BJ (cell line): ENCODE results near the gene EPB41L5. TPM values are rescaled to one million over a fixed set of nuclear protein-coding genes. Genes with fewer than 3 reads are reported as not detected.
"Not testable (repeated sequence)": the region's sequence is repeated elsewhere in the genome, so short reads cannot be mapped to it uniquely, and the experiment has no call there.

Experiments
- CTCF ChIA-PET: fragments of 350-600 bp; formaldehyde crosslinking; extraction: SDS; loops from one replicate; lab custom pipeline; 2021; ENCODE audit warnings: antibody characterized with exemption, inconsistent platforms; lab: Yijun Ruan, JAX
- POLR2A ChIA-PET: fragments of 300-600 bp; sonication (Branson Sonifier 250); formaldehyde crosslinking; extraction: SDS; loops from one replicate; lab custom pipeline; 2021; ENCODE audit warnings: antibody characterized with exemption; lab: Charles Lee
- DNase-seq: peaks from one replicate; pipeline ENCODE4 v3.0.0-alpha.2; 2011; ENCODE audit warnings: low read depth
- H3K27me3 ChIP-seq: 2 replicates; pipeline ENCODE4 v1.6.0; 2011; ENCODE audit warnings: low read length; ENCODE audit not compliant: control insufficient read depth, insufficient read depth
- H3K36me3 ChIP-seq: 2 replicates; pipeline ENCODE4 v1.5.1; 2011; ENCODE audit warnings: low read length; ENCODE audit not compliant: control insufficient read depth, insufficient read depth
- H3K4me3 ChIP-seq: 2 replicates; pipeline ENCODE4 v1.5.1; 2011; ENCODE audit warnings: low read depth, mild to moderate bottlenecking, control low read depth, low read length
- CTCF ChIP-seq: IDR thresholded peaks from 2 replicates; pipeline ENCODE4 v1.5.1; 2011; ENCODE audit warnings: low read depth, mild to moderate bottlenecking, control low read depth, inconsistent platforms, low read length, moderate library complexity; ENCODE audit not compliant: insufficient read depth
- polyA minus RNA-seq: library from RNA; depleted of rRNA, polyadenylated mRNA; stranded (reverse); fragments of >200 nt; gene quantifications from 2 replicates; pipeline ENCODE4 v1.2.3, GENCODE V29; 2011; rRNA and poly(A)+ RNA removed
- polyA plus RNA-seq: library from polyadenylated mRNA; depleted of rRNA; stranded (reverse); fragments of >200 nt; gene quantifications from 2 replicates; pipeline ENCODE4 v1.2.3, GENCODE V29; 2011; rRNA removed

The EPB41L5 gene
- polyA plus RNA-seq: 4.4 and 7.5 TPM in 2 replicates
- polyA minus RNA-seq: 4.0 and 4.3 TPM in 2 replicates

- ChIA-PET POLR2A (interaction anchor here (0.6 kb wide), 1 partner anchor 19 kb away, joined by 3 read pairs; no protein-coding TSS in a partner anchor), CTCF (interaction anchor here (0.5 kb wide), 1 partner anchor 45 kb away, joined by 4 read pairs; no protein-coding TSS in a partner anchor)
- Histone ChIP-seq H3K27me3 (no peaks in the 10 kb centered on the region), H3K4me3 (peak within 1 kb of the TSS; percentile 72), H3K36me3 (no peaks in the 10 kb centered on the region)
- peak; percentile 55 for DNase-seq
- TF ChIP-seq CTCF: no peak; the same call in 1 of the 2 replicates
Observed at GRCh38 chr2:120012771-120013596, at the start of gene EPB41L5. TSS of gene EPB41L5 (plus strand) at chr2:120013077. CDS start at chr2:120019085, 6,008 bp downstream.

- TF ChIP-seq CTCF: no peak
- Histone ChIP-seq H3K27me3 (no peaks in the 10 kb centered on the region), H3K36me3 (no peaks in the 10 kb centered on the region), H3K4me3 (no peak overlapping the region)
- ChIA-PET CTCF (no interaction called here), POLR2A (no interaction called here)
- DNase-seq: no peak
Observed at GRCh38 chr2:119981896-119982295, 31.0 kb upstream of the EPB41L5 start.

- no peaks in the 10 kb centered on the region for H3K36me3 ChIP-seq
- no peak for TF ChIP-seq CTCF
- no peaks in the 10 kb centered on the region for H3K27me3 ChIP-seq
- ChIA-PET CTCF (no interaction called here), POLR2A (no interaction called here)
- no peak for DNase-seq
- no peak overlapping the region for H3K4me3 ChIP-seq
Observed at GRCh38 chr2:119982506-119982905, 30.4 kb upstream of the EPB41L5 start.

- POLR2A ChIA-PET: no interaction called here
- no peak for TF ChIP-seq CTCF
- no peaks in the 10 kb centered on the region for H3K36me3 ChIP-seq
- H3K27me3 ChIP-seq: no peaks in the 10 kb centered on the region
- no peak for DNase-seq
- no peak overlapping the region for H3K4me3 ChIP-seq
- CTCF ChIA-PET: no interaction called here
Observed at GRCh38 chr2:119983108-119983507, 29.8 kb upstream of the EPB41L5 start.

- ChIA-PET POLR2A (no interaction called here), CTCF (interaction anchor here (0.9 kb wide), 1 partner anchor 8 kb away, joined by 3 read pairs; no protein-coding TSS in a partner anchor)
- DNase-seq: no peak
- Histone ChIP-seq H3K36me3 (no peaks in the 10 kb centered on the region), H3K4me3 (no peak overlapping the region), H3K27me3 (no peaks in the 10 kb centered on the region)
- no peak for TF ChIP-seq CTCF
Observed at GRCh38 chr2:119996148-119996547, 16.7 kb upstream of the EPB41L5 start.

GRCh38 chr2:119996896-119997891 is 15.7 kb upstream of the EPB41L5 start:
- CTCF ChIA-PET, H3K36me3 ChIP-seq, H3K27me3 ChIP-seq, DNase-seq, POLR2A ChIA-PET, H3K4me3 ChIP-seq: not testable (repeated sequence)
